ENCODE data around the gene CDK13.

DNA sequence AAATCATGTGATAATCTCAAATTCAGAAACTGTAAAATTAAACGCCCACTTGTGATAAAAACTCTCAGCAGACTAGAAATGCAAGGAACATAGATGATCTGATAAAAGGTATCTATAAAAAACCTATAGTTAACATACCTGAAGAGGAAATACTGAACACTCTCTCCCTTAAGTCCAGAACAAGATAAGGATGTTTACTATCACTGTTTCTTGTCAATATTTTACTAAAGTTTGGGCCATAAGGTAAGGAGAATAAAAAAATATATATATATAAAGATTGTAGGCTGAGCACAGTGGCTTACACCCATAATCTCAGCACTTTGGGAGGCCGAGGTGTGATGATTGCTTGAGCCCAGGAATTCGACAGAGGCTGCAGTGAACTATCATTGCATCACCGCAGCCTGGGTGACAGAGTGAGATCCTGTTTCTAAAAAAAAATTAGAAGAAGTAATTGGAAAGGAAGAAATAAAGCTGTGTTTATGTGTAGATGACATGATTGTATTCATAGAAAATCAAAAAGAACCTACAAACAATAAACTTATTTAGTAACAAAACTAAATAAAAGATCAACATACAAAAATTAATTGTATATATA is 155.9 kb downstream of the CDK13 start:
- no peak for TF ChIP-seq POLR2A (IDR thresholded peaks at IDR 0.05)
- TF ChIP-seq, protein P1, sequence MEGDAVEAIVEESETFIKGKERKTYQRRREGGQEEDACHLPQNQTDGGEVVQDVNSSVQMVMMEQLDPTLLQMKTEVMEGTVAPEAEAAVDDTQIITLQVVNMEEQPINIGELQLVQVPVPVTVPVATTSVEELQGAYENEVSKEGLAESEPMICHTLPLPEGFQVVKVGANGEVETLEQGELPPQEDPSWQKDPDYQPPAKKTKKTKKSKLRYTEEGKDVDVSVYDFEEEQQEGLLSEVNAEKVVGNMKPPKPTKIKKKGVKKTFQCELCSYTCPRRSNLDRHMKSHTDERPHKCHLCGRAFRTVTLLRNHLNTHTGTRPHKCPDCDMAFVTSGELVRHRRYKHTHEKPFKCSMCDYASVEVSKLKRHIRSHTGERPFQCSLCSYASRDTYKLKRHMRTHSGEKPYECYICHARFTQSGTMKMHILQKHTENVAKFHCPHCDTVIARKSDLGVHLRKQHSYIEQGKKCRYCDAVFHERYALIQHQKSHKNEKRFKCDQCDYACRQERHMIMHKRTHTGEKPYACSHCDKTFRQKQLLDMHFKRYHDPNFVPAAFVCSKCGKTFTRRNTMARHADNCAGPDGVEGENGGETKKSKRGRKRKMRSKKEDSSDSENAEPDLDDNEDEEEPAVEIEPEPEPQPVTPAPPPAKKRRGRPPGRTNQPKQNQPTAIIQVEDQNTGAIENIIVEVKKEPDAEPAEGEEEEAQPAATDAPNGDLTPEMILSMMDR (IDR thresholded peaks at IDR 0.05), result no peak

All from right lobe of liver (tissue), 4 donors.